Activated CD8-positive, alpha-beta T cell treated with anti-CD3 and anti-CD28 coated beads for 36 hours (primary cell): ENCODE data around the gene DGKB. TPM values are rescaled to one million over a fixed set of nuclear protein-coding genes. Genes with fewer than 3 reads are reported as not detected.

Experiments
- ATAC-seq: fragments of 200-7000 bp; cut with Tn5 transposase; one replicate; pipeline ENCODE4 v1.10.0; 2021; ENCODE audit warnings: mild to moderate bottlenecking, moderate library complexity
- CTCF ChIA-PET: fragments of 350-600 bp; sonication (Branson Sonifier 250); formaldehyde crosslinking; loops from one replicate; lab custom pipeline; 2021; ENCODE audit warnings: antibody characterized with exemption; lab: Charles Lee
- POLR2A ChIA-PET: fragments of 350-600 bp; sonication (Branson Sonifier 250); formaldehyde crosslinking; loops from one replicate; lab custom pipeline; 2021; ENCODE audit warnings: antibody characterized with exemption; lab: Charles Lee
- DNase-seq: peaks from one replicate; pipeline ENCODE4 v3.0.0-alpha.2; 2020
- H3K27ac Mint-ChIP-seq: one replicate; pipeline ENCODE4 v1.8.0; 2021; ENCODE audit warnings: mild to moderate bottlenecking, mixed read lengths
- H3K27me3 Mint-ChIP-seq: one replicate; pipeline ENCODE4 v1.8.0; 2021; ENCODE audit warnings: mixed read lengths
- H3K36me3 Mint-ChIP-seq: one replicate; pipeline ENCODE4 v1.8.0; 2021; ENCODE audit warnings: low read depth, mixed read lengths
- H3K4me1 Mint-ChIP-seq: one replicate; pipeline ENCODE4 v1.8.0; 2021; ENCODE audit warnings: low read depth, mixed read lengths
- H3K4me3 Mint-ChIP-seq: one replicate; pipeline ENCODE4 v1.8.0; 2021; ENCODE audit warnings: mild to moderate bottlenecking, moderate library complexity, mixed read lengths
- H3K9me3 Mint-ChIP-seq: one replicate; pipeline ENCODE4 v1.8.0; 2021; ENCODE audit warnings: mixed read lengths
- intact Hi-C: fragments of 100-400 bp; cut with micrococcal nuclease; formaldehyde crosslinking; loops from one replicate; pipeline ENCODE4 v1.10.0; 2022
- total RNA-seq, 2 experiments: library from RNA; stranded (reverse); gene quantifications; one replicate each; pipeline ENCODE4 v1.2.3, GENCODE V29; 2021
- TF ChIP-seq, protein P1 (sequence below): fragments of 200-600 bp; IDR thresholded peaks from one replicate; pipeline ENCODE4 v1.8.0; 2022; ENCODE audit warnings: antibody characterized with exemption, mild to moderate bottlenecking

DGKB gene
- total RNA-seq, 2 experiments from 2014 or later, result not detected

DNA sequence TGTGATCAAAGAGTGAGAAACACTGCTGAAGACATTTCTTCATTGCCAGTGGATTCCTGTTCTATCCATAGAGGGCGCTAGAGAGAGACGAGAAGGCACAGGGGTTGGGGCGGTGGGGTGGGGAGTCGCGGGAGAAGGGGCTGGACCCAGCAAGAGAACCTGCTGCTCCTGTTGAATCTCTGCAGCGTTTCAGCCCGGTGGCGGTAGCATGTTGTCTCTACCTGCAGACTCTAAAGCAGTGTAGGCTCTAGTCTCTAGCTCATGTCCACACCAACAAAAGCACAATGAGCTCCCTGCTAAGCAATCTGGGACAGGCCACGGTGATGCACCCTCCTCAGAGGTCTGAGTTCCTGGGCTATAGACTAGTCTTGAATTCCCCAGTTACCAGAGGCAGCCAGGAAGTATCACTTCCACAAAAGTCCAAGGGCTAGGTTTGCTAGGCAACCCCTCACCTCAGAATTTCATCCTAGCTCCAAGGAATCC is 167.7 kb downstream of the DGKB start:
- intact Hi-C loops, result no loop called here
- Mint-ChIP-seq H3K27me3 (no peaks in the 10 kb centered on the region), H3K36me3 (no peaks in the 10 kb centered on the region), H3K27ac (no peak overlapping the region), H3K4me1 (no peaks in the 10 kb centered on the region), H3K9me3 (peaks cover 3% of the 10 kb centered on the region), H3K4me3 (no peak overlapping the region)
- POLR2A ChIA-PET, result no interaction called here
- CTCF ChIA-PET, result no interaction called here
- ATAC-seq (no peak), DNase-seq (no peak)
- TF ChIP-seq, protein P1, sequence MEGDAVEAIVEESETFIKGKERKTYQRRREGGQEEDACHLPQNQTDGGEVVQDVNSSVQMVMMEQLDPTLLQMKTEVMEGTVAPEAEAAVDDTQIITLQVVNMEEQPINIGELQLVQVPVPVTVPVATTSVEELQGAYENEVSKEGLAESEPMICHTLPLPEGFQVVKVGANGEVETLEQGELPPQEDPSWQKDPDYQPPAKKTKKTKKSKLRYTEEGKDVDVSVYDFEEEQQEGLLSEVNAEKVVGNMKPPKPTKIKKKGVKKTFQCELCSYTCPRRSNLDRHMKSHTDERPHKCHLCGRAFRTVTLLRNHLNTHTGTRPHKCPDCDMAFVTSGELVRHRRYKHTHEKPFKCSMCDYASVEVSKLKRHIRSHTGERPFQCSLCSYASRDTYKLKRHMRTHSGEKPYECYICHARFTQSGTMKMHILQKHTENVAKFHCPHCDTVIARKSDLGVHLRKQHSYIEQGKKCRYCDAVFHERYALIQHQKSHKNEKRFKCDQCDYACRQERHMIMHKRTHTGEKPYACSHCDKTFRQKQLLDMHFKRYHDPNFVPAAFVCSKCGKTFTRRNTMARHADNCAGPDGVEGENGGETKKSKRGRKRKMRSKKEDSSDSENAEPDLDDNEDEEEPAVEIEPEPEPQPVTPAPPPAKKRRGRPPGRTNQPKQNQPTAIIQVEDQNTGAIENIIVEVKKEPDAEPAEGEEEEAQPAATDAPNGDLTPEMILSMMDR, result no peak

DNA sequence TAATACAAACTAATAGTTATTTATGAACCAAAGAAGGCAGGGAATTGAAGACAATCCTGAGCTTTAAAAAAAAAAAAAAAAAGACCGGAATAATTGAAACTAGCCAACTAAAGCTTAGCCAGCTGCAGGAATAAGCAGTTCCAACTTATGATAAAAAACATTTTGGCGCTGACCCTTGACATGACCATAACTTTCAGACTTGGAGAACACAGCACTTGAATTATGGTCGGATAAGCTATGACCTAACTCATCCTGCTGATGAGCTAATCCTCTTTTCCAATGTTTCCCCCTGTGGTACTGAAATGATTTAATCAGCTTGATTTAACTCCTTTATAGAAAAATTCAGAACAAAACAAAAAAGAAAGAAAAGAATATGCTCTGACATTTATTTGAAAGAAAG is 181.8 kb downstream of the DGKB start:
- DNase-seq, result no peak
- Mint-ChIP-seq H3K27ac (no peak overlapping the region), H3K4me3 (no peak overlapping the region), H3K4me1 (no peaks in the 10 kb centered on the region), H3K9me3 (no peaks in the 10 kb centered on the region), H3K27me3 (no peaks in the 10 kb centered on the region), H3K36me3 (no peaks in the 10 kb centered on the region)
- ChIA-PET POLR2A (no interaction called here), CTCF (no interaction called here)
- no peak for ATAC-seq
- TF ChIP-seq, protein P1, result no peak
- intact Hi-C loops, result no loop called here

DNA sequence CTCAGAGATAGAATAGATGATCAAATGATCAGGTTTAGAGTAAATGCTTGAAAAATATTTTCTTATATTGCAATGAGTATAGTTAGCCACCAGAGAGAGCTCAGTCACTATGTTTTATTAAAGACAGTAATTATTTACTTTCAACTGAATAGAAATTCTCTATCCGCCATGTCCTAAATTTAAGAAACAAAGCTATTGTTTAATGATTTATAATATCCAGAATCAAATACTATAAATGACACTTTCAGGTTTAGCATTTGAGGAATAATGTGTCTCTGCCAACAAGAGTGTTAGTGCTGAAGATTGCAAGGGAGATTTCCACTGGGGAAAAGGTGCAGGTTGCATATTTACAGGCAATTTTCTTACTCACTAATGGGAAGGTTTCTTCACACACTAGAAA is 184.7 kb downstream of the DGKB start:
- ChIA-PET CTCF (interaction anchor here (1.1 to 2.4 kb wide), 2 partner anchors 26 to 298 kb away, joined by 6 to 7 read pairs; no protein-coding TSS in a partner anchor), POLR2A (no interaction called here)
- Mint-ChIP-seq H3K4me1 (no peaks in the 10 kb centered on the region), H3K36me3 (no peaks in the 10 kb centered on the region), H3K27me3 (no peaks in the 10 kb centered on the region), H3K9me3 (no peaks in the 10 kb centered on the region), H3K27ac (no peak overlapping the region), H3K4me3 (no peak overlapping the region)
- ATAC-seq, result no peak
- intact Hi-C loops, result loop anchor here (5.0 kb wide), 1 partner anchor 299 kb away; no protein-coding TSS in a partner anchor
- TF ChIP-seq, protein P1, result no peak
- no peak for DNase-seq

DNA sequence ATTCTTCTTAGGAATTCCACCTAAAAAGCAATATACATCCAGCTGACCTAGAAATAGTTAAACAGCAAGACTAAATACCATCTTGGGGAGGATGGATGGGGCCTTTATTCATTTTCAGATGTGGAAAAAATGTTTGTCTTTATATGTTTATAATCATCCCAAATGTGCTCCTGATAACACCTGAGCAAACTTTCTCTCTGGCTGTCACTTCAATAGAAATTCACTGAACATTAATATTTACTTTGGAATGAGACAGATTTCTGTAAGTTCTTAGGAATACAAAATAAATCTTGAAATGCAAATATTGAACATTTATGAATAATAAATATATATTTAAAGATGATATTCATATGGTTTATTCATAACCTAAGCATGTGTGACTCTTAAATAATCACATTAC is 185.4 kb downstream of the DGKB start:
- H3K9me3 Mint-ChIP-seq, result no peaks in the 10 kb centered on the region
- H3K36me3 Mint-ChIP-seq, result no peaks in the 10 kb centered on the region
- intact Hi-C loops, result loop anchor here (5.0 kb wide), 1 partner anchor 300 kb away; no protein-coding TSS in a partner anchor
- TF ChIP-seq, protein P1, result no peak
- H3K27me3 Mint-ChIP-seq, result no peaks in the 10 kb centered on the region
- ChIA-PET CTCF (interaction anchor here (1.1 to 2.4 kb wide), 2 partner anchors 26 to 299 kb away, joined by 6 to 7 read pairs; no protein-coding TSS in a partner anchor), POLR2A (no interaction called here)
- H3K27ac Mint-ChIP-seq, result no peak overlapping the region
- H3K4me3 Mint-ChIP-seq, result no peak overlapping the region
- no peak for ATAC-seq
- no peaks in the 10 kb centered on the region for H3K4me1 Mint-ChIP-seq
- no peak for DNase-seq

DNA sequence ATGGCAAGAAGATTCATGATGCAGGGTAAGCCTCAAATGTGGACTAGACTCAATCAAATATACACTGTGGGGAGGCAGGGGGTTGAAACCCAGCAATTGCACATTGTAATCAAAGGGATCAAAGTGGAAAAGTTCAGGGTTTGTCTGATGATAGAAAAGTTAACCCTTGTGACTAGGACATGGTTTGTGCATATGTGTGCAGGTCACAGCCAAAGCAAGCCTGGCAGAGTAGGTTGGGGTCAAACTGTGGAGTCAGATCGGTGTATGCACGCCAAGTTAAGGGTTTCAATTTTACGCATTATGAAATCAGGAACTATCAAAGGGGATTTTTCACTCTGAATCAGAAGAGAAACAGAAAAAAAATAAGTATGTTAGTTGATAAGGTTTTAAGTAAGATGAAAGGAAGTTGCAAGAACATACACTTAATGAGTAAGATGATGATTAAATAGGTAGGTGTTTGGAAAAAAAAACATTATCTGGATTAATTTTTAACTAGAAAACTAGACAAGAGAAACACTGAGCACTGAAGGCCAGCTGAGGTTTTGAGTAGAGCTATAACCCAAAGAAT is 188.3 kb downstream of the DGKB start:
- intact Hi-C loops, result no loop called here
- Mint-ChIP-seq H3K36me3 (no peaks in the 10 kb centered on the region), H3K4me1 (no peaks in the 10 kb centered on the region), H3K27me3 (no peaks in the 10 kb centered on the region), H3K27ac (no peak overlapping the region), H3K9me3 (no peaks in the 10 kb centered on the region), H3K4me3 (no peak overlapping the region)
- ATAC-seq (peak; percentile 72), DNase-seq (peak; percentile 5)
- POLR2A ChIA-PET, result no interaction called here
- TF ChIP-seq, protein P1, result no peak
- CTCF ChIA-PET, result no interaction called here
